Measurements from ENCODE around the gene NLRC5. TPM values are rescaled to one million over a fixed set of nuclear protein-coding genes. Genes with fewer than 3 reads are reported as not detected.
A peak's percentile ranks its signal among the peaks of the same experiment; 100 is the strongest.

NLRC5 gene
- total RNA-seq, 4 donors from 2014 or later, result 32.4 to 57.9 (median 37.1) TPM

GRCh38 chr16:57084257-57084770 is 95.0 kb downstream of the NLRC5 start:
- H3K4me1 ChIP-seq, result peaks cover 0 to 10% (median 4%) of the 10 kb centered on the region in 4 donors
- H3K27ac ChIP-seq, result peak overlapping the region in 2 of 4 donors; percentile 11 to 55
- no peaks in the 10 kb centered on the region for H3K27me3 ChIP-seq
- peak; percentile 51 to 79 for DNase-seq (ENCODE audit: low spot score in 2 of 2)
- peaks cover 0 to 27% (median 0%) of the 10 kb centered on the region in 3 donors for H3K36me3 ChIP-seq
- H3K4me3 ChIP-seq, result no peak overlapping the region
- no peaks in the 10 kb centered on the region for H3K9me3 ChIP-seq
- TF ChIP-seq POLR2A (IDR thresholded peaks at IDR 0.05) (no peak), EP300 (IDR thresholded peaks at IDR 0.05) (peak in 1 of 2 donors; percentile 22), CTCF (IDR thresholded peaks at IDR 0.05) (peak; percentile 95 to 100 (median 96))
- 11 to 17% methylated on average over 7 to 9 of the region's 9 CpGs for WGBS, 2 donors

- TF ChIP-seq POLR2A (IDR thresholded peaks at IDR 0.05), result no peak
- no peak for TF ChIP-seq EP300 (IDR thresholded peaks at IDR 0.05)
- TF ChIP-seq CTCF (IDR thresholded peaks at IDR 0.05), result no peak
- 82 to 85% methylated on average over 7 of the region's 7 CpGs for WGBS, 2 donors
- H3K27ac ChIP-seq, result peak overlapping the region in 1 of 4 donors; percentile 55
- H3K36me3 ChIP-seq, result peaks cover 0 to 20% (median 0%) of the 10 kb centered on the region in 3 donors
- no peak overlapping the region for H3K4me3 ChIP-seq
- no peaks in the 10 kb centered on the region for H3K9me3 ChIP-seq
- H3K27me3 ChIP-seq, result no peaks in the 10 kb centered on the region
- H3K4me1 ChIP-seq, result peaks cover 0 to 10% (median 4%) of the 10 kb centered on the region in 4 donors
- DNase-seq (ENCODE audit: low spot score in 2 of 2), result no peak
Measured at GRCh38 chr16:57084996-57085395, 95.6 kb downstream of the NLRC5 start.

- Histone ChIP-seq H3K4me3 (no peak overlapping the region), H3K36me3 (peaks cover 0 to 7% (median 0%) of the 10 kb centered on the region in 3 donors), H3K27me3 (no peaks in the 10 kb centered on the region), H3K4me1 (peaks cover 0 to 21% (median 10%) of the 10 kb centered on the region in 4 donors), H3K9me3 (no peaks in the 10 kb centered on the region), H3K27ac (no peak overlapping the region)
- WGBS, 2 donors, result 75 to 85% methylated on average over 2 of the region's 2 CpGs
- no peak for DNase-seq (ENCODE audit: low spot score in 2 of 2)
- TF ChIP-seq EP300 (IDR thresholded peaks at IDR 0.05) (no peak), CTCF (IDR thresholded peaks at IDR 0.05) (no peak), POLR2A (IDR thresholded peaks at IDR 0.05) (no peak)
Measured at GRCh38 chr16:57087003-57087402, 97.6 kb downstream of the NLRC5 start.

- no peaks in the 10 kb centered on the region for H3K27me3 ChIP-seq
Measured at GRCh38 chr16:57089406-57089805, 100.0 kb downstream of the NLRC5 start.

More at GRCh38 chr16:57089406-57089805, 100.0 kb downstream of the NLRC5 start:
- Histone ChIP-seq H3K36me3 (no peaks in the 10 kb centered on the region), H3K9me3 (no peaks in the 10 kb centered on the region), H3K27ac (no peak overlapping the region), H3K4me1 (peaks cover 0 to 31% (median 16%) of the 10 kb centered on the region in 4 donors), H3K4me3 (no peak overlapping the region)
- DNase-seq (ENCODE audit: low spot score in 2 of 2), result no peak
- WGBS, 2 donors, result 85 to 88% methylated on average over 8 of the region's 8 CpGs
- TF ChIP-seq POLR2A (IDR thresholded peaks at IDR 0.05) (no peak), CTCF (IDR thresholded peaks at IDR 0.05) (no peak), EP300 (IDR thresholded peaks at IDR 0.05) (no peak)

Measured in tibial nerve (tissue), 4 donors.